Hematopoietic multipotent progenitor cell (in vitro differentiated cells): ENCODE measurements around the gene CCR5. TPM values are rescaled to one million over a fixed set of nuclear protein-coding genes. Genes with fewer than 3 reads are reported as not detected.

Experiments used
- total RNA-seq: library from RNA; depleted of rRNA; stranded (reverse); fragments of >200 nt; gene quantifications from one replicate; pipeline ENCODE4 v1.2.3, GENCODE V29; 2012

CCR5 gene
- total RNA-seq, 1 donor, result under 0.01 TPM

Other genes with a start within 250 kb of the CCR5 start
- gene CCR1, start 162.6 kb upstream of the CCR5 start, total RNA-seq, result 1.3 TPM
- gene CCR3, start 128.5 kb upstream of the CCR5 start, total RNA-seq, result 0.27 TPM
- 0.81 TPM for gene CCR2, start 16.8 kb upstream of the CCR5 start, total RNA-seq
- gene CCRL2, start 36.3 kb downstream of the CCR5 start, total RNA-seq, result 7.0 TPM
- gene LTF, start 94.0 kb downstream of the CCR5 start, total RNA-seq, result 3.2 TPM
- gene RTP3, start 127.0 kb downstream of the CCR5 start, total RNA-seq, result not detected
- gene LRRC2, start 195.4 kb downstream of the CCR5 start, total RNA-seq, result under 0.01 TPM
- gene FAM240A, start 241.6 kb downstream of the CCR5 start, total RNA-seq, result not detected